Measurements from ENCODE around the gene HCN3. TPM values are rescaled to one million over a fixed set of nuclear protein-coding genes. Genes with fewer than 3 reads are reported as not detected.
A peak's percentile ranks its signal among the peaks of the same experiment; 100 is the strongest.

The HCN3 gene
- total and polyA plus RNA-seq, 2 of the 13 experiments (the other 11 are each of a cell fraction or from before 2014, with no cell fraction given) = 2.4 to 10.2 TPM

GRCh38 chr1:155326631-155327037, 49.4 kb downstream of the HCN3 start:
- H3K27ac ChIP-seq (ENCODE audit: extremely low read length, insufficient read depth, low read length) = no peak overlapping the region
- peaks cover 35% of the 10 kb centered on the region for H3K4me1 ChIP-seq (ENCODE audit: insufficient read depth, low read length)
- no peak overlapping the region for H2AFZ ChIP-seq (ENCODE audit: low read length)
- ATAC-seq (no peak), DNase-seq (ENCODE audit: low spot score) (no peak), FAIRE-seq (no peak)
- TF ChIP-seq TRIM22 (IDR thresholded peaks at IDR 0.05) = no peak
- TF ChIP-seq AGO2 (optimal IDR thresholded peaks at IDR 0.05; ENCODE audit: low read depth, low read length) = peak; percentile 57
- TF ChIP-seq ZNF10 (CRISPR knock-in tag; IDR thresholded peaks at IDR 0.05; ENCODE audit: borderline replicate concordance, low read depth) = no peak
- TF ChIP-seq CENPT (CRISPR knock-in tag; IDR thresholded peaks at IDR 0.05; ENCODE audit: low read depth) = no peak
- no peaks in the 10 kb centered on the region for H3K9me3 ChIP-seq (ENCODE audit: low read length)
- no peak overlapping the region for H3K4me3 ChIP-seq (replicated peaks in 1 of 3; ENCODE audit: insufficient read depth in 1 of 3, low read depth in 2 of 3, low read length in 3 of 3)
- H3K27me3 ChIP-seq (ENCODE audit: control insufficient read depth in 1 of 2, insufficient read depth in 2 of 2, low read length in 2 of 2) = no peaks in the 10 kb centered on the region; a peak in 1 of 5 replicates
- no peak overlapping the region; the same call in 1 of the 2 replicates for H3K4me2 ChIP-seq (ENCODE audit: low read depth, low read length)
- ChIA-PET POLR2A (no interaction called here), CTCF (ENCODE audit: low intra/inter-chr PET ratio, low total read pairs) (no interaction called here)
- in situ Hi-C loops (cut with HindIII; ENCODE audit: extremely low pct_ligation_motif_present, low pct_unique_long_range_greater_than_20kb) = no loop called here
- no peaks in the 10 kb centered on the region; the same call in 1 of the 2 replicates for H4K20me1 ChIP-seq (ENCODE audit: insufficient read depth, low read length)
- no peak overlapping the region for H3K9ac ChIP-seq (ENCODE audit: insufficient read depth, low read depth, low read length)
- no TSS peak for BruUV-seq (replicated peaks)
- 95% methylated on average over 3 of the region's 7 CpGs for WGBS (ENCODE audit: low lambda C conversion rate)
- intact Hi-C loops (cut with micrococcal nuclease; ENCODE audit: unreplicated experiment) = no loop called here
- peaks cover 5% of the 10 kb centered on the region for H3K79me2 ChIP-seq (ENCODE audit: insufficient read depth, low read length)
- peaks cover 2 to 32% of the 10 kb centered on the region in 2 experiments; a peak in 4 of 5 replicates for H3K36me3 ChIP-seq (replicated peaks in 1 of 2; ENCODE audit: control insufficient read depth in 1 of 2, insufficient read depth in 2 of 2, low read length in 2 of 2)

- POLR2A ChIA-PET = interaction anchor here (1.3 kb wide), 1 partner anchor 55 kb away, joined by 3 read pairs; the partner anchor contains the start of gene CLK2
- Histone ChIP-seq H3K79me2 (ENCODE audit: insufficient read depth, low read length) (peaks cover 5% of the 10 kb centered on the region), H3K4me1 (ENCODE audit: insufficient read depth, low read length) (peaks cover 24% of the 10 kb centered on the region), H4K20me1 (ENCODE audit: insufficient read depth, low read length) (no peaks in the 10 kb centered on the region), H3K4me3 (replicated peaks in 1 of 3; ENCODE audit: insufficient read depth in 1 of 3, low read depth in 2 of 3, low read length in 3 of 3) (no peak overlapping the region), H3K9me3 (ENCODE audit: low read length) (no peaks in the 10 kb centered on the region), H3K4me2 (ENCODE audit: low read depth, low read length) (no peak overlapping the region), H3K36me3 (replicated peaks in 1 of 2; ENCODE audit: control insufficient read depth in 1 of 2, insufficient read depth in 2 of 2, low read length in 2 of 2) (peaks cover 2 to 32% of the 10 kb centered on the region in 2 experiments; a peak in 4 of 5 replicates), H3K27me3 (ENCODE audit: control insufficient read depth in 1 of 2, insufficient read depth in 2 of 2, low read length in 2 of 2) (no peaks in the 10 kb centered on the region; a peak in 1 of 5 replicates), H3K9ac (ENCODE audit: insufficient read depth, low read depth, low read length) (no peak overlapping the region), H3K27ac (ENCODE audit: extremely low read length, insufficient read depth, low read length) (no peak overlapping the region), H2AFZ (ENCODE audit: low read length) (no peak overlapping the region)
- ATAC-seq (no peak), FAIRE-seq (no peak), DNase-seq (ENCODE audit: low spot score) (no peak)
- BruUV-seq (replicated peaks) = no TSS peak
- in situ Hi-C loops (cut with HindIII; ENCODE audit: extremely low pct_ligation_motif_present, low pct_unique_long_range_greater_than_20kb) = no loop called here
- intact Hi-C loops (cut with micrococcal nuclease; ENCODE audit: unreplicated experiment) = no loop called here
- 92% methylated on average over 1 of the region's 4 CpGs for WGBS (ENCODE audit: low lambda C conversion rate)
- CTCF ChIA-PET (ENCODE audit: low intra/inter-chr PET ratio, low total read pairs) = no interaction called here
- TF ChIP-seq ZNF33B (CRISPR knock-in tag; IDR thresholded peaks at IDR 0.05) (no peak), GLI4 (CRISPR knock-in tag; IDR thresholded peaks at IDR 0.05; ENCODE audit: borderline replicate concordance) (no peak), AGO1 (IDR thresholded peaks at IDR 0.05; ENCODE audit: low read depth, low read length, poor library complexity, severe bottlenecking) (no peak), ZC3H4 (CRISPR knock-in tag; IDR thresholded peaks at IDR 0.05; ENCODE audit: borderline replicate concordance) (no peak), GLMP (CRISPR knock-in tag; IDR thresholded peaks at IDR 0.05; ENCODE audit: borderline replicate concordance) (no peak), SAFB2 (CRISPR knock-in tag; IDR thresholded peaks at IDR 0.05; ENCODE audit: borderline replicate concordance, low read depth) (no peak), KLF9 (CRISPR knock-in tag; IDR thresholded peaks at IDR 0.05; ENCODE audit: low read depth) (no peak), E2F2 (CRISPR knock-in tag; IDR thresholded peaks at IDR 0.05; ENCODE audit: borderline replicate concordance) (no peak), NKX3-1 (CRISPR knock-in tag; IDR thresholded peaks at IDR 0.05) (no peak), ELF3 (CRISPR knock-in tag; IDR thresholded peaks at IDR 0.05) (no peak)
These were observed 50.7 kb downstream of the HCN3 start for GRCh38 chr1:155327981-155328380.
